NB4 (cell line): ENCODE measurements around the gene TDRD10.

ENCODE experiments used
- DNase-seq: peaks from one replicate; pipeline ENCODE4 v3.0.0; 2010; ENCODE audit warnings: low read depth
- H3K4me3 ChIP-seq: one replicate; pipeline ENCODE4 v1.5.1; 2011; ENCODE audit warnings: mild to moderate bottlenecking, low read depth, low read length, moderate library complexity
- CTCF ChIP-seq: IDR thresholded peaks from one replicate; pipeline ENCODE4 v1.5.1; 2012; ENCODE audit warnings: low read depth, low read length
- MAX ChIP-seq: IDR thresholded peaks from 2 replicates; pipeline ENCODE4 v1.6.1; 2011; ENCODE audit warnings: low read depth, low read length
- MYC ChIP-seq: IDR thresholded peaks from 2 replicates; pipeline ENCODE4 v1.6.1; 2011; ENCODE audit warnings: low read depth, low read length
- POLR2A ChIP-seq: IDR thresholded peaks from 2 replicates; pipeline ENCODE4 v1.6.1; 2011; ENCODE audit warnings: mild to moderate bottlenecking; ENCODE audit not compliant: insufficient read length; ENCODE audit errors: extremely low read depth

The TDRD10 gene

DNA sequence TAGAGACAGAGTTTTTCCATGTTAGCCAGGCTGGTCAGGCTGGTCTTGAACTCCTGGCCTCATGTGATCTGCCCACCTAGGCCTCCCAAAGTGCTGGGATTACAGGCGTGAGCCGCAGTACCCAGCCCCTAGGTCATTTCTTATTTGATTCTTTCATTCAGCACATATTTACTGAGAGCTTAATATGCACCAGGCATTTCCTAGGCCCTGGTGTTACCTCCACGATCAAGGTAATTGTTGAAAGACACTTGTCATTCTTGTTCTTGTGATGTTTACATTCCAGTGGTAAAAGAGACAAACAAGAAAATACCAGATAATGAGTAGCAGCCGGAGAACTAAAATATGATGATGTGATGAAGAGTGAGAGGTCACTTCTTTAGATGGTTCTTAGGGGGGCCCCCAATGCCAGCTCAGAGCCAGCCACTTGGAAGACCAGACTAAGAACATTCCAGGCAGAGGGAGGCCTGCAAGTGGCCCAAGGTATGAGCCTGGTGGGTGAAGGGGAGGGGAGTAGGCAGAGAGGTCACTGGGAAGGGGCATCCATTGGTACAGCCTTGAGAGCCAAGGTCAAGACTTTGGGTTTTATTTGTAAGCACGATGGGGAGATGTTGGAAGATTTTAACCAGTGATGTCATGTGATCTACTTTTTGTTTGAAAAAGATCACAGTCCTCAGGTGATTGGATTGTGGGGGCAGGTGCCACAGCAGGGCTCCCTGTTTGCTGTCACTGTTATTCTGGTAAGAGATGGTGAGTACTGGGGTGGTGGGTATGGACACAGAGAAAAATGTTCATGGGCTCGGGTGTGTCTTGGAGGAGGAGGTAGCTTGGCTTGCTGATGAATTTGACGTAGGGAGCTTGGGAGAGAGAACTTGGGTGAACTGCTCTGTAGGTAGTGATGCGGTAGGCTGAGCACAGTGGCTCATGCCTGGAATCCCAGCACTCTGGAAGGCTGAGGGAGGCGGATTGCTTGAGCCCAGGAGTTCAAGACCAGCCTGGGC lies 37.8 kb downstream of the TDRD10 start:
- no peak for DNase-seq
- no peak overlapping the region for H3K4me3 ChIP-seq
- TF ChIP-seq MAX (no peak), POLR2A (no peak), MYC (no peak), CTCF (no peak)

GRCh38 chr1:154541231-154541630 lies 39.2 kb downstream of the TDRD10 start:
- no peak for DNase-seq
- TF ChIP-seq MYC (no peak), CTCF (no peak), POLR2A (no peak), MAX (no peak)
- no peak overlapping the region for H3K4me3 ChIP-seq

- H3K4me3 ChIP-seq, result no peak overlapping the region
- TF ChIP-seq MYC (no peak), POLR2A (no peak), CTCF (peak; percentile 84)
- DNase-seq, result peak; percentile 66
Observed at GRCh38 chr1:154546264-154547063, 44.4 kb downstream of the TDRD10 start.

- TF ChIP-seq MYC, result no peak
- TF ChIP-seq CTCF, result no peak
- TF ChIP-seq POLR2A, result no peak
- no peak for TF ChIP-seq MAX
- H3K4me3 ChIP-seq, result no peak overlapping the region
- DNase-seq, result no peak
Observed at GRCh38 chr1:154547105-154547732, 45.2 kb downstream of the TDRD10 start.

DNA sequence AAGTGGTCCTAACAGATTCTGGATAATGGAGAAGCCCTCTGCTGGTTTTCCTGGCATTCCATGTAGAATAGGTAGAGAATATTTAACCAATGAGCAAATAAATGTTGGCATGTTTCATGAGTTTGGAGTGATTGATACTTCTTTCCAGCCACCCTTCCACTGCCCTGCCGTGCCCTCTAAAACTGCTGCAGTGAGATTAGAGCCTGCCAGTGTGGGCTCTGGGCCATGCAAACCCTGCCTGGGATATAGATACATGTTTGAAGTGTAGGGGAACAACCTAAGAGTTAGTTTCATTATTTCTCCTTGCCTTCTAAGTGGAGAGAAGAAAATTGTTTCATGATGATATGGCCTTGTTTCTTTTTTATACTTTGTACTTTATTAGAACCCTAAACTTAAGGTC lies 46.0 kb downstream of the TDRD10 start:
- no peak for DNase-seq
- H3K4me3 ChIP-seq, result no peak overlapping the region
- TF ChIP-seq MYC (no peak), MAX (no peak), CTCF (no peak), POLR2A (no peak)
